ENCODE measurements around the gene PNKD.

DNA sequence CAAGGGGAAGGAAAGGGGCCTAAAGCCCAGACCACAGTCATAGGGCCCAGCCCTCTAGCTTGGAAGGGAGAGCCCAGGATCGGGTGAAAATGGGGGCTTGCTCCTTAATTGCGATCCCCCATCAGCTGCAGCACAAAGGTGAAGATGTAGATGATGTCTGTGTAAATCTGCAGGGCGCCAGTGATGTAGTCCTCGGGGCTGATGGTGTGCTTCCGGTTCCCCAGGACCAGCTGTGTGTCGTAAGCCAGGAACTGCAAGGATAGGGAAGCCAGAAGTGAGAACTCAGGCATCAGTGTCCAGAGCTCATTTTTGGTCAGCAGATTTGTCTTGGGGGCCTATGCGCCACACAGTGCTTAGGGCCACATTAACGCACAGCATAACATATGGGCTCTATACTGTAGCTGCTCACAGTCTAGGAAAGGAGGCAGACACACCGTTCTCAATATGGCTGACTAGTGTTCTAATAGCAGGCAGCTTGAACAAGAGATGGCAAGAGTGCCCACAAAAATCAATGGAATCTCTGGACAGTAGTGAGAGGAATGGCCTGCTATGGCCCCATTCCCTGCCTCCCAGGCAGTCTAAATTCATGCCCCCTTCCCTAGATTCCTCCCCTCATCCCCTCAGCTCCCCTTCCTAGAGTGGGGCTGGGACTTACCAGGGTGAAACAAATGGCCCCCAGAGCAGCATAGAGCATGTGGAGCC is 5.2 kb downstream of the PNKD start:
- TF ChIP-seq, protein P1, sequence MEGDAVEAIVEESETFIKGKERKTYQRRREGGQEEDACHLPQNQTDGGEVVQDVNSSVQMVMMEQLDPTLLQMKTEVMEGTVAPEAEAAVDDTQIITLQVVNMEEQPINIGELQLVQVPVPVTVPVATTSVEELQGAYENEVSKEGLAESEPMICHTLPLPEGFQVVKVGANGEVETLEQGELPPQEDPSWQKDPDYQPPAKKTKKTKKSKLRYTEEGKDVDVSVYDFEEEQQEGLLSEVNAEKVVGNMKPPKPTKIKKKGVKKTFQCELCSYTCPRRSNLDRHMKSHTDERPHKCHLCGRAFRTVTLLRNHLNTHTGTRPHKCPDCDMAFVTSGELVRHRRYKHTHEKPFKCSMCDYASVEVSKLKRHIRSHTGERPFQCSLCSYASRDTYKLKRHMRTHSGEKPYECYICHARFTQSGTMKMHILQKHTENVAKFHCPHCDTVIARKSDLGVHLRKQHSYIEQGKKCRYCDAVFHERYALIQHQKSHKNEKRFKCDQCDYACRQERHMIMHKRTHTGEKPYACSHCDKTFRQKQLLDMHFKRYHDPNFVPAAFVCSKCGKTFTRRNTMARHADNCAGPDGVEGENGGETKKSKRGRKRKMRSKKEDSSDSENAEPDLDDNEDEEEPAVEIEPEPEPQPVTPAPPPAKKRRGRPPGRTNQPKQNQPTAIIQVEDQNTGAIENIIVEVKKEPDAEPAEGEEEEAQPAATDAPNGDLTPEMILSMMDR (IDR thresholded peaks at IDR 0.05; ENCODE audit: low read length) = no peak
- TF ChIP-seq EZH2 (IDR thresholded peaks at IDR 0.05; ENCODE audit: borderline replicate concordance, low read length) = no peak
